COLO668 (cell line): ENCODE measurements around the gene ANXA3.
"Not testable (repeated sequence)": the region's sequence is repeated elsewhere in the genome, so short reads cannot be mapped to it uniquely, and the experiment has no call there.

Source experiments
- DNase-seq: peaks from one replicate; lab custom pipeline; 2025; ENCODE audit not compliant: unreplicated experiment; lab: John Stamatoyannopoulos, UW

ANXA3 gene

DNA sequence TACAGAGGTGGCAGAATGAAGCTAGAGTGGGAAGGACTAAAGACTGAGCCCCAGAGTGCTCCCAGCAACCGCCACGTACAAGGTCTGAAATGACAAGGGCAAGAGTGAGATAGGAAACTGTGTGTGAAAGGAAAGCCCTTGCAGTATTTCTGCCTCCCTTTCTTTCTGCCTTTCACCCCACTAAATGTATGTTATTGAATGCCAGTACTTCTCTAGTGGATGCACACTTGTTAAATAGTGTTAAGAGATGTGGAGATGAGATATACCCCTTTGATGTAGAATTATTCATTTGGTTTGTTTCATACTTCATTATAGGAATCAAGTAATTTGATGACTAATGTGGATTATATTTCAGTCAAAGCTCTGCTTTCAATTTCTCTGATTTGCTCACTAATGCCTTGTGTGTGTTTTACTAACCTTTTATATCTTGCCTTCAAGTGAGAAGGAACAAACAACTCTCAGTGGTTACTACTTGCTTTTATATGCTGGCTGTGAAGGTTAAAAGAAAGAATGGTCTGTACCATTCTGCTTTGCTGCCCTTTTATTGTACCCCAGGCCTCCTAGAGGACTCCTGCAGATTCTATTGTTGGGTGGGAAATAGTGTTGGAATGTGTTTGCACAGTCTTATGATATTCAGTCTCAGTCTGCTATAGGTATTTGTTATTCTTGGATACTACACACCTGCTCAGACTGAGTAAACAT, 8.0 kb upstream of the ANXA3 start:
- DNase-seq, result no peak

DNA sequence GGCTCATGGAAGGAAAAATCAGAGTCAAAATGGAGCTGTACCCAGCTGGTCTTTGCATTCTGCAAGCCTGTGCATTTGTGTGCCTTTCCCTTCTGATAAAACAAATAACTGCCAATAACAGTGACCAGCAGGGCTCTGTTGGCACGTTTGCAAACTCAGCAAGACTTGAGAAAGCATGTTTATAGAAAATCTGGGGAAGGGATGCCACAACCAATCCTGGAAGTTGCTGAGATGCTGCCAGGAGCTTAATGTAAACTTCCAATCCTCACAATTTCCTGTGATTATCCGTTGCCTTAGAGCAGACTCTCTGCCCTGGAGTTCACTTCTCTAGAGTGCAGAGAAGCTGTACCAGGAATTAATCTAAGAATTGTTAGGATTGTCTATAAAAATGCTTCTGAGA, 6.9 kb upstream of the ANXA3 start:
- DNase-seq, result no peak

DNA sequence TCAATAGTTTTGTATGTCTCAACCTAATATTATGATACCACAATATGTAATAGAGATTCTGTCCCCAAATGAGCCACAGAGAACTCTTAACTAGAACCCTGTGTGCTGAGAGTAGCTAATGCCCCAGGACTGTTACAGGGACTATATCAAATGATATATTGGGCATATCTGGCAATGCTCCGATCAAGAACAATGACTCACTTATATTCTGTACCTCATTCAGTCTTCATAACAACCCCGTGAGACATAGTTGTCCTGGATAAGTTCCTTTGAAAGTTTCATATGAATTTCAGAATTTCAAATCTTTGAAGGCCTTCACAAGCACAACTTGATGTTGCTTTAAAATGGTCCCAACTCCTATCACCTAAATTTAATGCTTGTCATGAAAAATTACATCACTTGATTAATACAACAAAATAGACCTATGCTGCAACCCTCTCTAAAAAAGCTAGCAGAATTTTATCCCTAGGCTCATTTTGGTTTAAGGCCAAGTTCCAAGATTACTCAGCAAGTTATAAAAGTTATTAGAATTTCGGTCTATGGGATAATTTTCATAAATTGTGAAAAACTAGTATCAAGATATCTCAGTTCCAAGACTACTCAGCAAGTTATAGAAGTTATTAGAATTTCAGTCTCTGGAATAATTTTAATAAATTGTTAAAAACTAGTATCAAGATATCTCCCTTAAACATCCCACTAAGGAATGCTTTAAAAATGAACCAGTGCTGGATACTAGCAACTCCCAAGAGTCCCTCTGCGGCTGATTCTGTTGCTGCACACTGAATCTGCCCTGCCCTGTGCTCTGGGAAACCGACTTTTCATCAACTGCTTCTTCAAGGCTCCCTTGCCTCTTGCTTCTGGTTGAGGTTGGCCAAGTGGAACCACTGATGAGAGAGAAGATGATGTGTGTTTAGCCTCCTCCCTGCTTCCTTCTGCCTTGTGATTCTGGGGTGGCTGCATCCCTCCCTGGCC, 6.0 kb upstream of the ANXA3 start:
- no peak for DNase-seq

DNA sequence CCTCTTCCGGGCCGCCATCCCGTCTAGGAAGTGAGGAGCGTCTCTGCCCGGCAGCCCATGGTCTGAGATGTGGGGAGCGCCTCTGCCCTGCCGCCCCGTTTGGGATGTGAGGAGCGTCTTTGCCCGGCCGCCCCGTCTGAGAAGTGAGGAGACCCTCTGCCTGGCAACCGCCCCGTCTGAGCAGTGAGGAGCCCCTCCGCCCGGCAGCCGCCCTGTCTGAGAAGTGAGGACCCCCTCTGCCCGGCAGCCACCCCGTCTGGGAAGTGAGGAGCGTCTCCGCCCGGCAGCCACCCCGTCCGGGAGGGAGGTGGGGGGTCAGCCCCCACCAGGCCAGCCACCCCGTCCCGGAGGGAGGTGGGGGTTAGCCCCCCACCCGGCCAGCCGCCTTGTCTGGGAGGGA, 3.7 kb upstream of the ANXA3 start:
- not testable (repeated sequence) for DNase-seq

DNA sequence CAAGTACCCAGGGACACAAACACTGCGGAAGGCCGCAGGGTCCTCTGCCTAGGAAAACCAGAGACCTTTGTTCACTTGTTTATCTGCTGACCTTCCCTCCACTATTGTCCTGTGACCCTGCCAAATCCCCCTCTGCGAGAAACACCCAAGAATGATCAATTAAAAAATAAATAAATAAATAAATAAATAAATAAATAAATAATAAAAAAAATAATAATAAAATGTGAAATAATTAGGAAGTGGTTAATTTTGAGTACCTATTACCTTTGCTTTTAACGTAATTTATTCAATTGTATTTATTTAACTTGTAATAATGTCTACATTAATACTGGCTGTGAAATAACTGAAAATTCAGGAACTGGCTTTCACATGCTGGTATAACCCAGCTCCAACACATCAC, 2.7 kb upstream of the ANXA3 start:
- DNase-seq, result not testable (repeated sequence)

DNA sequence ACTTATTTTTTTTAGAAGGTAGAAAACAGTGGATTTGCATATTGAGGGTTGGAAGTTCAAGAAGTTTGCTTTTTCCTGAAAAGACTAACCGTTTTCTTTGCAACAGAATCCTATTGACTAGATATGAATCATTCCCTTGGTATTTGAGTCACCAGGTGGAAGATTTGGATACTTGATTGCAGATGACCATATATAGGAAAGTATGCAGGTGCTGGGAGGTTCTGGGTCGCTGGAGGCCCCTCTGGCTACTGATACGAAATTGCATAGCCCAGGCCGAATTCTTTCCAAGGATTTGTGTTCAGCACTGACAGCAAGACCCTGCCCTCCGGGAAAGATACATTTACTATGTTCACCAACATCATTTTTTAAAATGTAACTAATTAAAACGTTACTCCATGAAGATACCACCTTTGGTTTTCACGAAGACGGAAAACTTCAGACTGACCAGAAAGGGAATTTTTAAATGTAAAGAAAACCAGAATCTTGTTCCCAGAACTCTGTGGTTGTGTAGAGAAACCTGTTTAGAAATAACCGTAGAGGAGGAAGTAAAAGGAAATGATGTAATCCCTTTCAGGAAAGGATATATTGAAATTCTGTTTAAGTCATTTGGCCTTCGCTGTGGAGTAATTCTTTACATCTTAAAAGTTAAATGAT, 946 bp downstream of the ANXA3 start:
- DNase-seq, result no peak

DNA sequence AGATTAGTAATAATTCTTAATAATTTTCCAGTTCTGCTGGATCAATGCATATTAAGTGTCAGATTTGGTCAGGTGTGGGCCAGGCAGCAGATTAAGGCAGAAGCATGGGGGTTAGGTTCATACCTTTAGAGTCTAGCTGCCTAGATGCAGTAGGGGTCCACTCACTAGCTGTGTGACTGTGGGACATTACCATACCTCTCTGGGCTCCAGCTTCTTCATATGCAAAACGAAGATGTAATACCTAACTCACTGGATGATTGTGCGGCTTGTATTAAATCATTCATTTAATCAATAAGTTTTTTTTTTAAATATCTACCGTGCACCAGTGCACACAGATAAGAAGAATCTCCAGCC, 1.4 kb downstream of the ANXA3 start:
- no peak for DNase-seq

DNA sequence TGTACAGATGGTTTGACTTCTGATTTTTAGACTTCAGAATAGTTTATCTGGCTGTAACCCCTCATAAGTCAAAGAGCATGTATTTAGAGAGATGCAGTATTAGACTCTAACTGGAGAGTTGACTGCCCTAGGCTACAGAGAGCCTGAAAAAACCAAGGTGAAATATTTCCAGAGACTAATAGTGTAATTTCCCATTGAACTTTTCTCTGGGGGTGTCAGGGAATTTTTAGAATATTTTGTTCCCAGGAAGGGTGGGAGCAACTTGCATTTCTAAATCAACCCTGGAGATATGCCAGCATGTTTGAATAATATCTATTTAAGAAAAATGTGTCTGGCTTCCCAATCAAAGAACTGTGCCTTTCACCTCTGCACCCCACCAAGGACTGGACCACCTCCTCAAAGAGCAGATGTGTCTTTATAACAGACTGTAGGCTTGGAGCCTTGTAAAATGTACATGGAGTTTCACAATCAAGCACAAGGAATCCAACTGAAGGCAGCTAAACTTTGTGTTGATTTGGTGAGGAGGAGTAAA, 2.0 kb downstream of the ANXA3 start:
- no peak for DNase-seq

DNA sequence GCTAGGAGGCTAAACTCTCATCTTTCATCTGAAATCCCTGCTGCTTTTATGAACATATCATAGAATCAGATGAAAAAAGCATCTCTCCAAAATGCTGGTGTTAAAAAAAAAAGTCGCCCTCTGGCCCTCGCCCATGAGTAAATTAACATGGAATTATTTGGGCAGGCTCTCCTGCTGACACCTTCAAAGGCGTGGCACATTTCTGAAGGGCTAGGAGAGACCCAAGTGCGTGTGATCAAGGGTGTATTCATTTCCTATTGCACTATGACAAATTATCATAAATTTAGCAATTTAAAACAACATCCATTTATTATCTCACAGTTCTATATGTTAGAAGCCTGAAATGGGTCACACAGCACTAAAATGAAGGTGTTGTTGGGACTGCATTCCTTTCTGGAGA, 5.1 kb downstream of the ANXA3 start:
- DNase-seq, result no peak

DNA sequence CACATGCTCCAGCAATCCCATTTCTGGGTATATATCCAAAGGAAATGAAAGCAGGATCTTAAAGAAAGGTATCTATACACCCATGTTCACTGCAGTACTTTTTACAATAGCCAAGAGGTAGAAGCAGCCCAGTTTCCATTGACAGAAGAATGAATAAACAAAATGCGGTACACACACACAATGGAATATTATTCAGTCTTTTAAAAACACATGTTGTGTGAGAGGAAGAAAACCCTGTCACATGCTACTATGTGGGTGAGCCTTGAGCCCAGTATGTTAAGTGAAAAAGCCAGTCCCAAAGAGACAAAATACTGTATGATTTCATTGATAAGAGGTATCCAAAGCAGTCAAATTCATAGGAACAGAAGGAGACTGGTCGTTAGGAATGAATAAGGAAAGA, 6.3 kb downstream of the ANXA3 start:
- DNase-seq, result no peak

DNA sequence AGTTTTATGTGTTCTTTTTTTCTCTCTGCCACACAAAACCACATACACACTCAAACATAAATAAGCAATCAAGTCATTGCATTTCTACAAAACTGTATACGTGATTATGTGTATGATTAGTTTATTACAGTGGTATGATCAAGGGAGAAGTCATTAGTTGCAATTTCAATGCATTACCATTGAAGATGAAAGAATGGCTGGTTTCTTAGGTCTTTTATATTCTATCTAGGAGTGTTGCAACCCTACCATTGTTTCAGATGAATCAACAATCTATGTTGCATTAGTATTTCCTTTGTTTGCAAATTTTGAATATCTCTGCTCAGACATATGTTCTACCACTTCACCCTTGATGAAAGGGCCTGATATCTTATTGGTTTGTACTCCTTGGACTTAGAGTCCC, 6.8 kb downstream of the ANXA3 start:
- DNase-seq, result no peak

DNA sequence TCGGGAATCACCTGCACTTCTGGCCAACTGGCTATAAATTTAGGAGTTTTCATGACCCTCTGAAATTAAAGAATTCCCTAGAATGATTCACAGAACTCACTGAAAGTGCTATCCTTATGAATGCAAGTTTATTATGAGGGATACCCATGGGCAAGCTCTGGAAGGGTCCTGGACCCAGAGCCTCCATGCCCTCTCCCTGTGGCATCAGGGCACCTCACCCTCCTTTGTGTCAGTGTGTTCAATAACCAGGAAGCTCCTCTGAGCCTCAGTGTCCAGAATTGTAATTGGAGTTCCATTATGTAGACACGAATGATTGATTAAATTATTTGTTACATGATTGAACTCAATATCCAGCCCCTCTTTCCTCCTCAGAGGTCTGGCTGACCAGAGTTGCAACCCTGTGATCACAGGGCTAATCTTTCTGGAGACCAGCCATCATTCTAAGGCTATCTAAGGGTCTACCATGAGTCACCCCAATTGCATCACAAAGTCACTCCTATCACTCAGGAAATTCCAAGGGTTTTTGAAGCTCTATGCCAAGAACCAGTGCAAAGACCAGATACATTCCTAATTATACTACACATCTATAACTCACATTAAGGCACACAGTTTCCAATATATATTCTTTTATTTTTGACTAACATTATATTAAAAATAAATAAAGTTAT, 8.9 kb downstream of the ANXA3 start:
- DNase-seq, result no peak

DNA sequence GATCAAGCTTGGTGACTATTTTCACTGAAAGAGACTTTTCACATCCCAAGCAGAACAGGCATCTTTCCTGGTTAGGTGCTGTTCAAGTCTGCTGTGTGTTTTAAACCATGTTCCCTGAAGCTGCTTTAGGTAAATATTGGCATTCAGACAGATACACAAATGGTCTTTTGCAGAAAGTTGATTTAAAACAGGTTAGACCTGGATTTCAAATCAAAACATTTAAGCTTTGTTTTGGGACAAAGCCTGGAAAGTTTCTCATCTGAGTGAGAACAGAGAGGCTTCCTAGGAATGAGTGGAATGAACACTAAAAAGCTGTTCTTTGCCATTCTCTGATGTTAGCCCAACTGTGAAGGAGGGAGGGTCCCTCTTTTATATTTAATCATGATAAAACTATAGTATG, 10.1 kb downstream of the ANXA3 start:
- no peak for DNase-seq

DNA sequence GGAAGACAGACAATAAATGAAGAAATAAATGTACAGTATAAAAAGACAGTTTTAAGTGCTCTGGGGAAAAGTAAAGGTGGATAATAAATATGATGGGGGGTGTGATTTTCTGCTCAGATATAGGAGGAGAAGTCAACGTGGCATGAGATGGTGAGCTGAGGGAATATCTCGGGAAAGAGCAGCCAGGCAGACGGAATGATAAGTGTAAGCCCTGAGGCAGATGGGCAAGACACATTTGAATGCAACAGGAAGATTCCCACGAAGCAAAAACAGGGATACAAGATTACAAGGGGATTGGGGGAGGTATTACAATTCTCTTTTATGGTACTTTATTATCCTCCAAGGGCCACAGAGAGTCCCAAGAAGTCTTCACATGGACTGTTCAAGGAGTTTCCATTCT, 11.1 kb downstream of the ANXA3 start:
- no peak for DNase-seq

DNA sequence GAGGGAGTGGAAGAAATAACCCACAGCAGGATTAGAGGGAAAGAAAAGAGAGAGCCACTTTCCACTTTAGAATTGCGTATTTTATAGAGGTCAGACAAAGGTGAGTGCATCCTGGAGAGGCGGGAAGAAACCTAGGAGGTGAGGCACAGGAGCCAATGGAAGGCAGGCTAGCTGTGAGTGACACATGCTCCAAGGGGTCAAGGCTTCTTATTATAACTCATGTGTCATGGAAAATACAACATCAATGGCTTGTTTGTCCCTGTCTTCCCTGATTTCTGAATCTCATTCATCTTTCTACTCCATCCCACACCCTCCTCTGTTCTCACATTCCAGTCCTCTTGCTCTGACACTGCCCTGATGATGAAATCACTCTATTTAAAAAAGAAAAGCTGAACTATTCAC, 14.4 kb downstream of the ANXA3 start:
- DNase-seq, result no peak

DNA sequence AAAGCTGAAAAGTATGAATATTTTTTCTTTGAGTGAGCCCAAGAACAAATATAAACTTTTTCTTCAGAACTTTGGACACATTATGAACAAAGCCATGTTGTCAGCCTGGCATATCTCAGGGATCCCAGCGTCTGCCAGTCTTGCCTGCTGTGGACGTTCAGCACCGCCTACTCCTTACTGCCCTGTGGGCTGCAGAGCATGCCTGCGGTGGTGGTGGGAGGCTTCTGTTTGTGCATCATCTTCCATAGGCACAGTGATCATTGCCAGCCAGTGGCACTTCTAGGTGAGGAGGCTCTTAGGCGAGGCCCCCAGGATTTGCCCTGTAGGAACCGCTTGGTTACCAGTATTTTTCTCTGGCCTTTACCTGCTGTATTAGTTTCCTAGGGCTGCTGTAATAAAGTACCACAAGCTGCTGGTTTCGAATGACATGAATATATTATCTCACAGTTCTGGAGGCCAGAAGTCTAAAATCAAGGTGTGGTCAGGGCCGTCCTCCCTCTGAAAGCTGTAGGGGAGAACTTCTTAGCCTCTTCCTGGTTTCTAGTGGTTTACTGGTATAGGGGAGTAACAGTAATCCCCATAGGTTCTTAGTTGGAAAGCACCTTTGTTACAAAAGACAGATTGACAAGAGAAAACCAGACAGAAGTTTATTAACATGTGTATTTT, 15.4 kb downstream of the ANXA3 start:
- no peak for DNase-seq

DNA sequence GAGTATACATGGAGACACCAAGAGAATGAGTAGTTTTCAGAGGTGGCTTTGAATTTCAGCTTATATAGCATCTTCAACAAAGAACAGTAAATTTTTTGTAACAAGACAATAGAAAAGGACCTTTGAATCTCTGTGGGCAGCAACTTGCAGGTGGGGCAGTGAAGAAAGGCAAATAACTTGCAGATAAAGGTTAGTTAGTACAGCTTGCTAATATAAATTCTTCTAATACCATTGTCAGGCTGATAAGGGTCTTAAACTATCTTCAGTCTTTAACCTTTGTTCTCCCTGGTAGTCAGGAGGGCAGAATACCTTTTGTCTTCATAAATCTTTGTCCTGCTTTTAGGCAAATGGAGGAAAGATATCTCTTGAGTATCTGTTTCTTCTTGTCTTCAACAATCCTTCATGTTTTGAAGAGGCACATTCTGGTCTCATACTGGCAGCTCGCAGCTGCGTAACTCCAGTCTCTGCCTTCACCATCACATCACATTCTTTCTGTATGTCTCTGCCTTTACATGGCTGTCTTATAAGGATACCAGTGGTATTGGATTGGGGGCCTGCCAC, 16.0 kb downstream of the ANXA3 start:
- no peak for DNase-seq

DNA sequence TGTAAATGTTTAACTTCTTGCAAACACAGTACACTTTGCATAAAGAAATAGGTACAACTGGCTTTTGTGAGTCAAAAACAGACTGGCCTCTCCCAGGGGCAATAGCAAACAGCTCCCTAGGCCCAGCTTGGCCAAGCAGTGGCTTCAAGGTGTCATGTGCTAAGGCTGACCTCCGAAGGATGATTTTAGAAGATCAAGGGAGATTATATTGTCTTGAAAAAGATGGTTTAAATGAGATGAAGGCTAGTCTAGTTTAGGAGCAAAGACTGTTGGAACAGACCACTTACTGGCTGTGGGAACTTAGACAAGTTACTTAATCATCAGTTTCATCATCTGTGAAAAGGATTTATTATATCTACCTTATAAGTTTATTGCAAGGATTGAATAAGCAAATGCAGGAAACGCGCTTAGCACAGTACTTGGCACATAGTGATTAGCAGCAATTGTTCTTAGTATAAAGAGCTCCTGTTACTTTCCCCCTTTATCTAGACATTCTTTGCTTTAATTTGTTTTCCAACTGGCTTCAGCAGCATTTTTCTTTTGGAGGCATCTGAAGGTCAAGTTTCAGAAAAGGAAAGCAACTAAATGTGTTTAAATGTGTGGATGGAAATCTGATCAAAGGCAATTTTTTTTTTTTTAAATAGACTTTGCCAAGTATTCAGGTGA, 17.2 kb downstream of the ANXA3 start:
- no peak for DNase-seq

DNA sequence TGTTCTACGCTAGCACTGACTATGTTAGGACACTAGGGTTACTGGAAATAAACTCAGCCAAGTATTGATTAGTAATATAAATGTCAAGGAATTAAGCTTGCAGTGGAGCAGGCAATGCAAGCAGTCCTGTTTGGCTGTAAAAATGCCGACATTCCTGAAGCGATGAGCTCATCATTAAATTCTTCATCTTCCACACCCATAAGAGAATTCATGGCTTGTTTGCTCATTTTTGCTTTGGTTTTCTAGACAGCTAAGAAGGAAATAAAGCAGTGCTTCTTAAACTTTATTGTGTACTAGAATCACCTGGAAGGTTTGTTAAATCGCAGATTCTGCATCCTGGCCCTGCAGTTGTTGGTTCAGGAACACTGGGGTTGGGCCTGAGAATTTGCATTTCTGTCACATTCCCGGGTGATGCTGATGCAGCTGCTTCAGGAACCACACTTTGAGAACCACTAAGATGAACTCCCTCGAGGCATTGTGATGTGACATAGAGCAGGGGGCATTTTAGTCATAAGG, 17.8 kb downstream of the ANXA3 start:
- no peak for DNase-seq

DNA sequence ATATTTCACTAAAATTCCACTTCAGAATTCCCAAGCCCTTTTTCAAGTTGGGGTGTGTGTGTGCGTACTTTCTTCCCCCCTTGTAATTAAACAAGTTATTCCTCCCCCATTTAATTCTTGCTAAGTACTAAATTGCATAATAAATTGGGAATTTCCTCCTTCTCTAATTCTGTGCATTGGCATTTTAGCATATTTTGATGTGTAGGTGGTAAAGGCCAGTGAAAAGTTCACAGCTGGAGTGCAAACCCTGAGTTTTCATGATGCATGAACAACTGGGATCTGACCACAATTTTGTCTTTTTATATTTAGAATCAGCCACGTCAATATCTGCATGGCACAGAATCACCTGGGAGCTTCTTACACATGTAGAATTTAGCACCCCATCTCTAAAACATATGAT, 18.5 kb downstream of the ANXA3 start:
- DNase-seq, result no peak
